HepG2 (cell line): ENCODE measurements around the gene PPP4R2.

Source experiments
- CEBPB ChIP-seq: IDR thresholded peaks from 2 replicates; pipeline ENCODE4 v1.6.1; 2011; ENCODE audit warnings: low read depth, low read length, improper control_type of control experiment, borderline replicate concordance
- EP300 ChIP-seq, 3 experiments: sonication (generic) in 1 of 3; formaldehyde crosslinking in 1 of 3; IDR thresholded peaks; 2 replicates each; pipeline versions ENCODE4 v1.5.1 to v1.6.1; 2011 to 2020; ENCODE audit warnings: low read depth in 2 of 3, low read length in 2 of 3, borderline replicate concordance in 1 of 3, improper control_type of control experiment in 1 of 3, mild to moderate bottlenecking in 1 of 3, missing genetic modification reagents in 1 of 3, moderate library complexity in 1 of 3
- HNRNPK ChIP-seq: fragments of 200-400 bp; formaldehyde crosslinking; IDR thresholded peaks from 2 replicates; pipeline ENCODE4 v1.6.1; 2018; ENCODE audit warnings: low read length, low read depth, moderate library complexity, mild to moderate bottlenecking; ENCODE audit not compliant: poor library complexity, severe bottlenecking
- TAF1 ChIP-seq: sonication (generic); formaldehyde crosslinking; IDR thresholded peaks from 2 replicates; pipeline ENCODE4 v1.4.0; 2020; ENCODE audit warnings: missing genetic modification reagents
- ZNF251 ChIP-seq: sonication (generic); formaldehyde crosslinking; IDR thresholded peaks from 2 replicates; pipeline ENCODE4 v1.9.0; 2021; ENCODE audit warnings: mild to moderate bottlenecking, missing genetic modification reagents
- TF ChIP-seq, protein P1 (sequence below): sonication (generic); formaldehyde crosslinking; IDR thresholded peaks from 2 replicates; pipeline ENCODE4 v1.5.0; 2020; ENCODE audit warnings: mild to moderate bottlenecking, missing genetic modification reagents, moderate library complexity
- TF ChIP-seq, protein P2 (sequence below): sonication (generic); formaldehyde crosslinking; IDR thresholded peaks from 2 replicates; pipeline ENCODE4 v1.4.0; 2020; ENCODE audit warnings: mild to moderate bottlenecking, missing genetic modification reagents

DNA sequence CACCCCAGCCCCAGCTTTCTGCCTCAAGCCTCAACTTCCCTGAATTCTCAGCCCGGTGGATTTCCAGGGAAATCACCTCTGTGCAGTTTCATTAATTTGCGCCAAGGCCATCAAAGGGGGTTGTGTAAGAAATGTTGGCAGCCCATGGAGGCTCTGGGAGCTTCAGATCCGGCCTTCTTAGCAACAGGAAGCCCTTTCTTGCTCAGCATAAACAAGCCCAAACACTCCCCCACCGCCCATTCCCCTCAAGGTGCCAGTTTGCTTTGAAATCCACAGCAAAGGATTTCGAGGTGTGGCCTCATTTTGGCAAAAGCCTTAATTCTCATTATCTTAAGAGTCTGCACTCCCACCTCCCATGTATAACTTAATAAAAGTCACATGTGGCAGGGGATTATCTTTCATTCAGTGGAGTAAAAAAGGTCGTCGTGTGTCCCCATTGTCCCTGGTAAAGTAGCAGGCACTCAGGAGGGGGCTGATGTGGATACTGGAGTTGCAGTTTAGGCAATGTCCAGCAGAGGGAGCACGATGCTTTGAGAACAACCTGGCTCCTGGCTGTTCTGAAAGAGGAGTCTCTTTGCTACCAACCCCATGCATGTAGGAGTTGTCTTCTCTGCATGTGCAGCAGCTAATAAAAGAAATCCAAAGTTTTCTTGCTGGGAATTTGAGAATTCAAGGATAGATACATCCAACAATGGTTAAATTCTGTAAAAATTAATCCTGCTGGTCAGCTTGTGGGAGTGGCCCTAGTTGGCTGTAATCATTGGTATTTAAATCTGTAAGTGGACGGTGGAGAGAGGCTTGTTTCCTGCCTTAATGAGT, 104.3 kb downstream of the PPP4R2 start:
- TF ChIP-seq ZNF251 (CRISPR knock-in tag) (no peak), CEBPB (no peak), TAF1 (CRISPR knock-in tag) (no peak), EP300 (IDR thresholded peaks at IDR 0.05; ENCODE audit: low read depth in 2 of 2, low read length in 2 of 2) (no peak), EP300 (CRISPR knock-in tag; IDR thresholded peaks at IDR 0.05; ENCODE audit: borderline replicate concordance) (no peak), HNRNPK (no peak)
- TF ChIP-seq, protein P1, sequence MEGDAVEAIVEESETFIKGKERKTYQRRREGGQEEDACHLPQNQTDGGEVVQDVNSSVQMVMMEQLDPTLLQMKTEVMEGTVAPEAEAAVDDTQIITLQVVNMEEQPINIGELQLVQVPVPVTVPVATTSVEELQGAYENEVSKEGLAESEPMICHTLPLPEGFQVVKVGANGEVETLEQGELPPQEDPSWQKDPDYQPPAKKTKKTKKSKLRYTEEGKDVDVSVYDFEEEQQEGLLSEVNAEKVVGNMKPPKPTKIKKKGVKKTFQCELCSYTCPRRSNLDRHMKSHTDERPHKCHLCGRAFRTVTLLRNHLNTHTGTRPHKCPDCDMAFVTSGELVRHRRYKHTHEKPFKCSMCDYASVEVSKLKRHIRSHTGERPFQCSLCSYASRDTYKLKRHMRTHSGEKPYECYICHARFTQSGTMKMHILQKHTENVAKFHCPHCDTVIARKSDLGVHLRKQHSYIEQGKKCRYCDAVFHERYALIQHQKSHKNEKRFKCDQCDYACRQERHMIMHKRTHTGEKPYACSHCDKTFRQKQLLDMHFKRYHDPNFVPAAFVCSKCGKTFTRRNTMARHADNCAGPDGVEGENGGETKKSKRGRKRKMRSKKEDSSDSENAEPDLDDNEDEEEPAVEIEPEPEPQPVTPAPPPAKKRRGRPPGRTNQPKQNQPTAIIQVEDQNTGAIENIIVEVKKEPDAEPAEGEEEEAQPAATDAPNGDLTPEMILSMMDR (CRISPR knock-in tag) = peak; percentile 91
- TF ChIP-seq, protein P2, sequence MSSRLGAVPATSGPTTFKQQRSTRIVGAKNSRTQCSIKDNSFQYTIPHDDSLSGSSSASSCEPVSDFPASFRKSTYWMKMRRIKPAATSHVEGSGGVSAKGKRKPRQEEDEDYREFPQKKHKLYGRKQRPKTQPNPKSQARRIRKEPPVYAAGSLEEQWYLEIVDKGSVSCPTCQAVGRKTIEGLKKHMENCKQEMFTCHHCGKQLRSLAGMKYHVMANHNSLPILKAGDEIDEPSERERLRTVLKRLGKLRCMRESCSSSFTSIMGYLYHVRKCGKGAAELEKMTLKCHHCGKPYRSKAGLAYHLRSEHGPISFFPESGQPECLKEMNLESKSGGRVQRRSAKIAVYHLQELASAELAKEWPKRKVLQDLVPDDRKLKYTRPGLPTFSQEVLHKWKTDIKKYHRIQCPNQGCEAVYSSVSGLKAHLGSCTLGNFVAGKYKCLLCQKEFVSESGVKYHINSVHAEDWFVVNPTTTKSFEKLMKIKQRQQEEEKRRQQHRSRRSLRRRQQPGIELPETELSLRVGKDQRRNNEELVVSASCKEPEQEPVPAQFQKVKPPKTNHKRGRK = no peak
